Transverse colon (tissue), 4 donors: ENCODE results near the gene SDHAF3.
"Not testable (repeated sequence)": the region's sequence is repeated elsewhere in the genome, so short reads cannot be mapped to it uniquely, and the experiment has no call there.

ENCODE experiments used
- EP300 ChIP-seq: sonication (generic); formaldehyde crosslinking; IDR thresholded peaks from one replicate; pipeline ENCODE4 v1.6.1; 2017; ENCODE audit warnings: antibody characterized with exemption, low read depth
- POLR2A ChIP-seq: fragments of 450-650 bp; IDR thresholded peaks from one replicate; pipeline ENCODE4 v1.6.1; 2016; ENCODE audit warnings: antibody characterized with exemption, mild to moderate bottlenecking, moderate library complexity
- POLR2AphosphoS5 ChIP-seq, 3 donors: sonication (generic); formaldehyde crosslinking; IDR thresholded peaks; one replicate each; pipeline ENCODE4 v1.6.1; 2016; ENCODE audit warnings: antibody characterized with exemption in 3 of 3
- TF ChIP-seq, protein P1 (sequence below), 5 experiments: fragments of 200-600 bp in 3 of 5; fragments of 450-650 bp in 2 of 5; sonication (generic) in 3 of 5; IDR thresholded peaks; 1 replicate in 2 of 5; 2 replicates in 3 of 5; pipeline ENCODE4 v1.5.1; 2016 to 2017; ENCODE audit warnings: antibody characterized with exemption in 5 of 5, inconsistent platforms in 3 of 5, mild to moderate bottlenecking in 2 of 5, moderate library complexity in 1 of 5

DNA sequence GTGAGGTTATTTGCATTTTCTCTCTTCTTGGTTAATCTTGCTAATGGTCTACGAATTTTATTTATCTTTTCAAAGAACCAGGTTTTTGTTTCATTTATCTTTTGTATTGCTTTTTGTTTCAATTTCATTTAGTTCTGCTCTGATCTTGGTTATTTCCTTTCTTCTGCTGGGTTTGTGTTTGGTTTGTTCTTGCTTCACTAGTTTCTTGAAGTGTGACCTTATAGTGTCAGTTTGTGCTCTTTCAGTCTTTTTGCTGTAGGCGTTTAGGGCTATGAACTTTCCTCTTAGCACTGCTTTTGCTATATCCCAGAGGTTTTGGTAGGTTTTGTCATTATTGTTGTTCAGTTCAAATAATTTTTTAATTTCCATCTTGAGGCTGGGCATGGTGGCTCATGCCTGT is 45.5 kb upstream of the SDHAF3 start:
- TF ChIP-seq, protein P1, sequence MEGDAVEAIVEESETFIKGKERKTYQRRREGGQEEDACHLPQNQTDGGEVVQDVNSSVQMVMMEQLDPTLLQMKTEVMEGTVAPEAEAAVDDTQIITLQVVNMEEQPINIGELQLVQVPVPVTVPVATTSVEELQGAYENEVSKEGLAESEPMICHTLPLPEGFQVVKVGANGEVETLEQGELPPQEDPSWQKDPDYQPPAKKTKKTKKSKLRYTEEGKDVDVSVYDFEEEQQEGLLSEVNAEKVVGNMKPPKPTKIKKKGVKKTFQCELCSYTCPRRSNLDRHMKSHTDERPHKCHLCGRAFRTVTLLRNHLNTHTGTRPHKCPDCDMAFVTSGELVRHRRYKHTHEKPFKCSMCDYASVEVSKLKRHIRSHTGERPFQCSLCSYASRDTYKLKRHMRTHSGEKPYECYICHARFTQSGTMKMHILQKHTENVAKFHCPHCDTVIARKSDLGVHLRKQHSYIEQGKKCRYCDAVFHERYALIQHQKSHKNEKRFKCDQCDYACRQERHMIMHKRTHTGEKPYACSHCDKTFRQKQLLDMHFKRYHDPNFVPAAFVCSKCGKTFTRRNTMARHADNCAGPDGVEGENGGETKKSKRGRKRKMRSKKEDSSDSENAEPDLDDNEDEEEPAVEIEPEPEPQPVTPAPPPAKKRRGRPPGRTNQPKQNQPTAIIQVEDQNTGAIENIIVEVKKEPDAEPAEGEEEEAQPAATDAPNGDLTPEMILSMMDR (IDR thresholded peaks at IDR 0.05), result not testable (repeated sequence)
- not testable (repeated sequence) for TF ChIP-seq POLR2A; POLR2AphosphoS5 (IDR thresholded peaks at IDR 0.05); EP300
